ENCODE results near the gene CYBRD1. TPM values are rescaled to one million over a fixed set of nuclear protein-coding genes. Genes with fewer than 3 reads are reported as not detected.
"Not testable (repeated sequence)": the region's sequence is repeated elsewhere in the genome, so short reads cannot be mapped to it uniquely, and the experiment has no call there.

The CYBRD1 gene
- total and polyA plus RNA-seq, 5 donors, result 88.3 to 138 (median 118) TPM

- DNase-seq (peak in 1 of 3 donors; percentile 48), ATAC-seq (no peak)
- Histone ChIP-seq H3K9me3 (ENCODE audit: control insufficient read depth, low read length) (no peaks in the 10 kb centered on the region), H3K4me3 (ENCODE audit: low read length) (no peak overlapping the region), H3K27ac (ENCODE audit: low read length) (no peak overlapping the region), H3K27me3 (ENCODE audit: control insufficient read depth, insufficient read depth) (no peaks in the 10 kb centered on the region), H3K4me1 (ENCODE audit: control insufficient read depth, insufficient read depth, low read length) (no peaks in the 10 kb centered on the region)
- intact Hi-C loops (cut with DNase I), result no loop called here
- WGBS, result 78% methylated on average over 4 of the region's 4 CpGs
These were observed 34.4 kb upstream of the CYBRD1 start for GRCh38 chr2:171487803-171488259.

- no peaks in the 10 kb centered on the region for H3K9me3 ChIP-seq (ENCODE audit: control insufficient read depth, low read length)
- ATAC-seq, result no peak
- H3K4me3 ChIP-seq (ENCODE audit: low read length), result no peak overlapping the region
- DNase-seq, result no peak
- H3K27me3 ChIP-seq (ENCODE audit: control insufficient read depth, insufficient read depth), result no peaks in the 10 kb centered on the region
- 86% methylated on average over 2 of the region's 2 CpGs for WGBS
- intact Hi-C loops (cut with DNase I), result no loop called here
- no peaks in the 10 kb centered on the region for H3K4me1 ChIP-seq (ENCODE audit: control insufficient read depth, insufficient read depth, low read length)
- H3K27ac ChIP-seq (ENCODE audit: low read length), result no peak overlapping the region
These were observed 31.7 kb upstream of the CYBRD1 start for GRCh38 chr2:171490577-171490976.

- no peak for ATAC-seq
- H3K27me3 ChIP-seq (ENCODE audit: control insufficient read depth, insufficient read depth), result no peaks in the 10 kb centered on the region
- H3K9me3 ChIP-seq (ENCODE audit: control insufficient read depth, low read length), result no peaks in the 10 kb centered on the region
- intact Hi-C loops (cut with DNase I), result no loop called here
- no peak overlapping the region for H3K4me3 ChIP-seq (ENCODE audit: low read length)
- no peak for DNase-seq
- H3K27ac ChIP-seq (ENCODE audit: low read length), result no peak overlapping the region
- 91% methylated on average over 3 of the region's 3 CpGs for WGBS
- H3K4me1 ChIP-seq (ENCODE audit: control insufficient read depth, insufficient read depth, low read length), result no peaks in the 10 kb centered on the region
These were observed 31.0 kb upstream of the CYBRD1 start for GRCh38 chr2:171491292-171491691.

- Histone ChIP-seq H3K27ac (ENCODE audit: low read length) (no peak overlapping the region), H3K9me3 (ENCODE audit: control insufficient read depth, low read length) (no peaks in the 10 kb centered on the region), H3K4me1 (ENCODE audit: control insufficient read depth, insufficient read depth, low read length) (no peaks in the 10 kb centered on the region), H3K4me3 (ENCODE audit: low read length) (no peak overlapping the region), H3K27me3 (ENCODE audit: control insufficient read depth, insufficient read depth) (no peaks in the 10 kb centered on the region)
- DNase-seq, result no peak
- 80% methylated on average over 6 of the region's 6 CpGs for WGBS
- intact Hi-C loops (cut with DNase I), result no loop called here
- ATAC-seq, result no peak
These were observed 29.6 kb upstream of the CYBRD1 start for GRCh38 chr2:171492664-171493063.

- H3K9me3 ChIP-seq (ENCODE audit: control insufficient read depth, low read length); intact Hi-C loops (cut with DNase I); DNase-seq; H3K4me3 ChIP-seq (ENCODE audit: low read length); H3K27ac ChIP-seq (ENCODE audit: low read length); ATAC-seq; H3K4me1 ChIP-seq (ENCODE audit: control insufficient read depth, insufficient read depth, low read length); H3K27me3 ChIP-seq (ENCODE audit: control insufficient read depth, insufficient read depth): not testable (repeated sequence)
- WGBS, result 87% methylated on average over 5 of the region's 5 CpGs
These were observed 24.6 kb upstream of the CYBRD1 start for GRCh38 chr2:171497664-171498063.

GRCh38 chr2:171505374-171505773 is 16.9 kb upstream of the CYBRD1 start:
- H3K4me3 ChIP-seq (ENCODE audit: low read length), result no peak overlapping the region
- ATAC-seq (no peak), DNase-seq (no peak)
- H3K9me3 ChIP-seq (ENCODE audit: control insufficient read depth, low read length), result no peaks in the 10 kb centered on the region
- no peak overlapping the region for H3K27ac ChIP-seq (ENCODE audit: low read length)
- WGBS, result 23% methylated on average over 2 of the region's 2 CpGs
- intact Hi-C loops (cut with DNase I), result no loop called here
- H3K27me3 ChIP-seq (ENCODE audit: control insufficient read depth, insufficient read depth), result no peaks in the 10 kb centered on the region
- H3K4me1 ChIP-seq (ENCODE audit: control insufficient read depth, insufficient read depth, low read length), result no peaks in the 10 kb centered on the region

- no peaks in the 10 kb centered on the region for H3K9me3 ChIP-seq (ENCODE audit: control insufficient read depth, low read length)
- H3K4me3 ChIP-seq (ENCODE audit: low read length), result no peak overlapping the region
- no peak overlapping the region for H3K27ac ChIP-seq (ENCODE audit: low read length)
- ATAC-seq (no peak), DNase-seq (no peak)
- no peaks in the 10 kb centered on the region for H3K4me1 ChIP-seq (ENCODE audit: control insufficient read depth, insufficient read depth, low read length)
- intact Hi-C loops (cut with DNase I), result no loop called here
- no peaks in the 10 kb centered on the region for H3K27me3 ChIP-seq (ENCODE audit: control insufficient read depth, insufficient read depth)
- WGBS, result 86% methylated on average over 9 of the region's 9 CpGs
These were observed 12.1 kb upstream of the CYBRD1 start for GRCh38 chr2:171509945-171510731.

- DNase-seq (no peak), ATAC-seq (no peak)
- 73% methylated on average over 2 of the region's 2 CpGs for WGBS
These were observed 10.3 kb upstream of the CYBRD1 start for GRCh38 chr2:171512014-171512413.

GRCh38 chr2:171512683-171513195 is 9.5 kb upstream of the CYBRD1 start:
- H3K4me1 ChIP-seq (ENCODE audit: control insufficient read depth, insufficient read depth, low read length), result no peaks in the 10 kb centered on the region
- intact Hi-C loops (cut with DNase I), result no loop called here
- H3K27ac ChIP-seq (ENCODE audit: low read length), result no peak overlapping the region
- no peak overlapping the region for H3K4me3 ChIP-seq (ENCODE audit: low read length)
- H3K9me3 ChIP-seq (ENCODE audit: control insufficient read depth, low read length), result no peaks in the 10 kb centered on the region
- 26% methylated on average over 1 of the region's 1 CpG for WGBS
- H3K27me3 ChIP-seq (ENCODE audit: control insufficient read depth, insufficient read depth), result no peaks in the 10 kb centered on the region
- DNase-seq (no peak), ATAC-seq (no peak)

More at GRCh38 chr2:171512014-171512413, 10.3 kb upstream of the CYBRD1 start:
- intact Hi-C loops (cut with DNase I), result no loop called here
- Histone ChIP-seq H3K4me3 (ENCODE audit: low read length) (no peak overlapping the region), H3K27ac (ENCODE audit: low read length) (no peak overlapping the region), H3K4me1 (ENCODE audit: control insufficient read depth, insufficient read depth, low read length) (no peaks in the 10 kb centered on the region), H3K9me3 (ENCODE audit: control insufficient read depth, low read length) (no peaks in the 10 kb centered on the region), H3K27me3 (ENCODE audit: control insufficient read depth, insufficient read depth) (no peaks in the 10 kb centered on the region)

- no peak overlapping the region for H3K27ac ChIP-seq (ENCODE audit: low read length)
- DNase-seq (no peak), ATAC-seq (no peak)
- no peak overlapping the region for H3K4me3 ChIP-seq (ENCODE audit: low read length)
- H3K9me3 ChIP-seq (ENCODE audit: control insufficient read depth, low read length), result no peaks in the 10 kb centered on the region
- no peaks in the 10 kb centered on the region for H3K4me1 ChIP-seq (ENCODE audit: control insufficient read depth, insufficient read depth, low read length)
- no peaks in the 10 kb centered on the region for H3K27me3 ChIP-seq (ENCODE audit: control insufficient read depth, insufficient read depth)
- WGBS, result 62% methylated on average over 3 of the region's 3 CpGs
- intact Hi-C loops (cut with DNase I), result no loop called here
These were observed 8.5 kb upstream of the CYBRD1 start for GRCh38 chr2:171513719-171514160.

GRCh38 chr2:171514908-171515582 is 7.2 kb upstream of the CYBRD1 start:
- ATAC-seq (no peak), DNase-seq (no peak)
- H3K9me3 ChIP-seq (ENCODE audit: control insufficient read depth, low read length), result no peaks in the 10 kb centered on the region
- H3K27ac ChIP-seq (ENCODE audit: low read length), result no peak overlapping the region
- H3K4me1 ChIP-seq (ENCODE audit: control insufficient read depth, insufficient read depth, low read length), result no peaks in the 10 kb centered on the region
- no peaks in the 10 kb centered on the region for H3K27me3 ChIP-seq (ENCODE audit: control insufficient read depth, insufficient read depth)
- H3K4me3 ChIP-seq (ENCODE audit: low read length), result no peak overlapping the region
- intact Hi-C loops (cut with DNase I), result no loop called here
- 84% methylated on average over 3 of the region's 3 CpGs for WGBS

Measured in right cardiac atrium (tissue), 5 donors.